H9 (cell line): ENCODE data around the gene KRT5. TPM values are rescaled to one million over a fixed set of nuclear protein-coding genes. Genes with fewer than 3 reads are reported as not detected.
A peak's percentile ranks its signal among the peaks of the same experiment; 100 is the strongest.

ENCODE experiments used
- DNase-seq: peaks from one replicate; pipeline ENCODE4 v3.0.0-alpha.2; 2017
- H2AFZ ChIP-seq: one replicate; pipeline ENCODE4 v1.6.1; 2013; ENCODE audit warnings: mild to moderate bottlenecking, low read length, control low read depth, moderate library complexity
- H2AK5ac ChIP-seq: 2 replicates; pipeline ENCODE4 v1.6.1; 2013; ENCODE audit warnings: low read length, control low read depth, mixed read lengths; ENCODE audit not compliant: insufficient read length
- H2BK120ac ChIP-seq: one replicate; pipeline ENCODE4 v1.6.1; 2013; ENCODE audit warnings: low read depth, mild to moderate bottlenecking, low read length, control low read depth, inconsistent platforms; ENCODE audit not compliant: poor library complexity, severe bottlenecking
- H2BK12ac ChIP-seq: 2 replicates; pipeline ENCODE4 v1.6.1; 2013; ENCODE audit warnings: low read length, control low read depth, mixed read lengths, low read depth; ENCODE audit not compliant: insufficient read length
- H2BK15ac ChIP-seq: 2 replicates; pipeline ENCODE4 v1.6.1; 2013; ENCODE audit warnings: low read depth, low read length, control low read depth
- H2BK20ac ChIP-seq: one replicate; pipeline ENCODE4 v1.6.1; 2013; ENCODE audit warnings: low read depth, mild to moderate bottlenecking, low read length, control low read depth, inconsistent platforms; ENCODE audit not compliant: poor library complexity, severe bottlenecking
- H2BK5ac ChIP-seq: 2 replicates; pipeline ENCODE4 v1.6.1; 2013; ENCODE audit warnings: low read length, control low read depth, mixed read lengths; ENCODE audit not compliant: insufficient read length
- H3K14ac ChIP-seq: 2 replicates; pipeline ENCODE4 v1.6.1; 2013; ENCODE audit warnings: low read length, control low read depth; ENCODE audit not compliant: insufficient read depth
- H3K18ac ChIP-seq: 2 replicates; pipeline ENCODE4 v1.6.1; 2013; ENCODE audit warnings: low read depth, mild to moderate bottlenecking, mixed read lengths, low read length, control low read depth; ENCODE audit not compliant: insufficient read length
- H3K23ac ChIP-seq: 2 replicates; pipeline ENCODE4 v1.6.1; 2013; ENCODE audit warnings: low read length, control low read depth, mixed read lengths, low read depth; ENCODE audit not compliant: insufficient read length
- H3K23me2 ChIP-seq: 2 replicates; pipeline ENCODE4 v1.6.1; 2013; ENCODE audit warnings: low read depth, mild to moderate bottlenecking, mixed read lengths, low read length, control low read depth; ENCODE audit not compliant: insufficient read length, poor library complexity, severe bottlenecking
- H3K27ac ChIP-seq: 2 replicates; pipeline ENCODE4 v1.5.1; 2013; ENCODE audit warnings: low read length, control low read depth, mixed read lengths, low read depth; ENCODE audit not compliant: insufficient read length
- H3K27me3 ChIP-seq: 2 replicates; pipeline ENCODE4 v1.6.1; 2013; ENCODE audit warnings: low read length, control low read depth, inconsistent platforms; ENCODE audit not compliant: insufficient read depth
- H3K4ac ChIP-seq: 2 replicates; pipeline ENCODE4 v1.6.1; 2013; ENCODE audit warnings: low read depth, mild to moderate bottlenecking, control low read depth, inconsistent platforms, low read length, moderate library complexity
- H3K4me1 ChIP-seq: 2 replicates; pipeline ENCODE4 v1.6.1; 2013; ENCODE audit warnings: low read length, control low read depth, inconsistent platforms; ENCODE audit not compliant: insufficient read depth
- H3K4me2 ChIP-seq: 2 replicates; pipeline ENCODE4 v1.6.1; 2013; ENCODE audit warnings: low read length, control low read depth, mixed read lengths; ENCODE audit not compliant: insufficient read length, insufficient read depth
- H3K56ac ChIP-seq: 2 replicates; pipeline ENCODE4 v1.6.1; 2013; ENCODE audit warnings: low read depth, mild to moderate bottlenecking, mixed read lengths, low read length, control low read depth; ENCODE audit not compliant: insufficient read length
- H3K79me1 ChIP-seq: 2 replicates; pipeline ENCODE4 v1.6.1; 2013; ENCODE audit warnings: low read depth, mild to moderate bottlenecking, moderate library complexity, low read length, control low read depth, inconsistent platforms; ENCODE audit not compliant: insufficient read depth, poor library complexity, severe bottlenecking
- H3K79me2 ChIP-seq: 2 replicates; pipeline ENCODE4 v1.6.1; 2013; ENCODE audit warnings: low read length, control low read depth, inconsistent platforms; ENCODE audit not compliant: insufficient read depth
- H3K9ac ChIP-seq: 2 replicates; pipeline ENCODE4 v1.6.1; 2013; ENCODE audit warnings: low read length, control low read depth, mixed read lengths; ENCODE audit not compliant: insufficient read length; ENCODE audit errors: extremely low read depth
- H3K9me3 ChIP-seq: one replicate; pipeline ENCODE4 v1.6.1; 2013; ENCODE audit warnings: low read depth, low read length, inconsistent platforms; ENCODE audit not compliant: control insufficient read depth
- H3T11ph ChIP-seq: one replicate; pipeline ENCODE4 v1.6.1; 2013; ENCODE audit warnings: mild to moderate bottlenecking, low read length, control low read depth, inconsistent platforms
- H4K20me1 ChIP-seq: one replicate; pipeline ENCODE4 v1.6.1; 2013; ENCODE audit not compliant: control insufficient read depth, insufficient read length, insufficient read depth
- H4K5ac ChIP-seq: 2 replicates; pipeline ENCODE4 v1.6.1; 2013; ENCODE audit warnings: low read depth, mild to moderate bottlenecking, mixed read lengths, low read length, control low read depth; ENCODE audit not compliant: insufficient read length
- H4K8ac ChIP-seq: replicated peaks from 2 replicates; pipeline ENCODE4 v1.6.1; 2013; ENCODE audit warnings: low read length, control low read depth, mixed read lengths, low read depth; ENCODE audit not compliant: insufficient read length
- H4K91ac ChIP-seq: 2 replicates; pipeline ENCODE4 v1.6.1; 2013; ENCODE audit warnings: low read depth, mild to moderate bottlenecking, moderate library complexity, mixed read lengths, low read length, control low read depth; ENCODE audit not compliant: insufficient read length
- H3K27ac Mint-ChIP-seq, 3 experiments: 2 replicates in 2 of 3; 3 replicates in 1 of 3; pipeline ENCODE4 v1.8.0; 2020 to 2021; ENCODE audit warnings: mixed read lengths in 3 of 3, mild to moderate bottlenecking in 1 of 3, moderate library complexity in 1 of 3
- H3K27me3 Mint-ChIP-seq: 2 replicates; pipeline ENCODE4 v1.8.0; 2021; ENCODE audit warnings: low read depth, mild to moderate bottlenecking, moderate library complexity, mixed read lengths
- H3K36me3 Mint-ChIP-seq, 3 experiments: 2 replicates in 2 of 3; 3 replicates in 1 of 3; pipeline ENCODE4 v1.8.0; 2020 to 2021; ENCODE audit warnings: low read depth in 3 of 3, mixed read lengths in 3 of 3; ENCODE audit not compliant: insufficient read depth in 1 of 3
- H3K4me1 Mint-ChIP-seq, 2 experiments: 2 replicates each; pipeline ENCODE4 v1.8.0; 2020; ENCODE audit warnings: mixed read lengths in 2 of 2
- H3K4me3 Mint-ChIP-seq, 2 experiments: 2 replicates in 1 of 2; 3 replicates in 1 of 2; pipeline ENCODE4 v1.8.0; 2020 to 2021; ENCODE audit warnings: mild to moderate bottlenecking in 2 of 2, mixed read lengths in 2 of 2, moderate library complexity in 1 of 2
- H3K9me3 Mint-ChIP-seq, 2 experiments: 2 replicates in 1 of 2; 3 replicates in 1 of 2; pipeline ENCODE4 v1.8.0; 2020; ENCODE audit warnings: mild to moderate bottlenecking in 2 of 2, mixed read lengths in 2 of 2, moderate library complexity in 1 of 2
- CTCF ChIP-seq: fragments of 200-600 bp; sonication (generic); conservative IDR thresholded peaks from 3 replicates; pipeline ENCODE4 v1.8.0; 2021; ENCODE audit warnings: antibody characterized with exemption, mild to moderate bottlenecking
- WGBS: extraction: QIAGEN DNeasy Blood & Tissue Kit; methylation state at CpG from one replicate; pipeline ENCODE4 v1.1.7; 2013; ENCODE audit warnings: missing lambda C conversion rate, low lambda C conversion rate, mixed read lengths; ENCODE audit not compliant: insufficient read length; ENCODE audit errors: extremely low coverage; 5-methylcytosine and 5-hydroxymethylcytosine counted together
- long read RNA-seq: library from polyadenylated mRNA; unstranded; transcript quantifications from one replicate; pipeline ENCODE4 v2.0.0, GENCODE V29; 2020
- total RNA-seq: library from RNA; stranded (reverse); gene quantifications from 2 replicates; pipeline ENCODE4 v1.2.1, GENCODE V29; 2021

KRT5 gene
- not detected in 2 replicates for total RNA-seq
- long read RNA-seq: 0 reads

- Mint-ChIP-seq H3K4me3 (no peak within 1 kb of the TSS), H3K27me3 (peaks cover 6% of the 10 kb centered on the region), H3K9me3 (no peaks in the 10 kb centered on the region; a peak in 1 of 5 replicates), H3K36me3 (no peaks in the 10 kb centered on the region), H3K27ac (peak within 1 kb of the TSS in 1 of 3 experiments; percentile 55; a peak in 2 of 7 replicates), H3K4me1 (peaks cover 15 to 20% of the 10 kb centered on the region in 2 experiments)
- Histone ChIP-seq H2BK20ac (no peak within 1 kb of the TSS), H4K5ac (no peak within 1 kb of the TSS), H2BK120ac (no peak within 1 kb of the TSS), H3K27me3 (no peaks in the 10 kb centered on the region), H3K18ac (no peak within 1 kb of the TSS), H3K4me1 (no peaks in the 10 kb centered on the region), H2BK15ac (no peak within 1 kb of the TSS), H3K56ac (no peak within 1 kb of the TSS), H2AK5ac (no peak within 1 kb of the TSS), H2BK12ac (no peak within 1 kb of the TSS), H3K9ac (no peak within 1 kb of the TSS), H3K27ac (no peak within 1 kb of the TSS), H3K79me2 (no peaks in the 10 kb centered on the region), H4K8ac (no peak within 1 kb of the TSS), H2BK5ac (no peak within 1 kb of the TSS), H3K4me2 (no peak within 1 kb of the TSS), H3K23ac (no peak within 1 kb of the TSS), H4K20me1 (no peaks in the 10 kb centered on the region), H2AFZ (no peak within 1 kb of the TSS), H3T11ph (no peak within 1 kb of the TSS), H3K9me3 (no peaks in the 10 kb centered on the region), H3K23me2 (no peaks in the 10 kb centered on the region), H3K79me1 (no peaks in the 10 kb centered on the region), H3K4ac (no peak within 1 kb of the TSS), H3K14ac (no peak within 1 kb of the TSS), H4K91ac (no peak within 1 kb of the TSS)
- no CpG with 5 or more reads among the region's 29 CpGs for WGBS
- DNase-seq: no peak
- TF ChIP-seq CTCF: no peak
Measured at GRCh38 chr12:52519826-52520662, at the start of gene KRT5. KRT5 (minus strand) TSS chr12:52520394; CDS start chr12:52520296, 98 bp downstream.
